GM23338 (cell line): ENCODE data around the gene CSNK1G1. TPM values are rescaled to one million over a fixed set of nuclear protein-coding genes. Genes with fewer than 3 reads are reported as not detected.

Experiments
- ATAC-seq: fragments of 200-7000 bp; cut with Tn5 transposase; 3 replicates; pipeline ENCODE4 v1.9.1; 2020
- DNase-seq: peaks from one replicate; pipeline ENCODE4 v3.0.0-alpha.2; 2015; ENCODE audit warnings: low spot score
- H2AFZ ChIP-seq: fragments of 200-600 bp; sonication (generic); 2 replicates; pipeline ENCODE4 v1.8.0; 2016; ENCODE audit warnings: antibody characterized with exemption, mild to moderate bottlenecking, moderate library complexity
- H3F3A ChIP-seq: fragments of 200-600 bp; sonication (generic); replicated peaks from 2 replicates; pipeline ENCODE4 v1.8.0; 2017; ENCODE audit warnings: antibody characterized with exemption, mixed run types, low read depth
- H3K27ac ChIP-seq: fragments of 200-600 bp; sonication (generic); 2 replicates; pipeline ENCODE4 v1.6.1; 2016; ENCODE audit warnings: low read depth
- H3K27me3 ChIP-seq: fragments of 200-600 bp; sonication (generic); 2 replicates; pipeline ENCODE4 v1.8.0; 2016; ENCODE audit warnings: mild to moderate bottlenecking, mixed run types, moderate library complexity; ENCODE audit not compliant: insufficient read depth
- H3K36me3 ChIP-seq: fragments of 200-600 bp; sonication (generic); 2 replicates; pipeline ENCODE4 v1.8.0; 2016; ENCODE audit warnings: mild to moderate bottlenecking; ENCODE audit not compliant: insufficient read depth
- H3K4me1 ChIP-seq: fragments of 200-600 bp; sonication (generic); 2 replicates; pipeline ENCODE4 v1.8.0; 2016; ENCODE audit warnings: mild to moderate bottlenecking, moderate library complexity; ENCODE audit not compliant: insufficient read depth
- H3K4me2 ChIP-seq: fragments of 200-600 bp; sonication (generic); 2 replicates; pipeline ENCODE4 v1.7.1; 2017; ENCODE audit warnings: mixed run types
- H3K4me3 ChIP-seq: fragments of 200-600 bp; sonication (generic); 2 replicates; pipeline ENCODE4 v1.6.1; 2016; ENCODE audit warnings: mixed run types
- H3K79me2 ChIP-seq: fragments of 200-600 bp; sonication (generic); replicated peaks from 2 replicates; pipeline ENCODE4 v1.8.0; 2017; ENCODE audit warnings: mild to moderate bottlenecking; ENCODE audit not compliant: insufficient read depth
- H3K9me2 ChIP-seq: fragments of 200-600 bp; sonication (generic); 2 replicates; pipeline ENCODE4 v1.8.0; 2017; ENCODE audit not compliant: insufficient read depth
- H4K20me1 ChIP-seq: fragments of 200-600 bp; sonication (generic); replicated peaks from 2 replicates; pipeline ENCODE4 v1.8.0; 2017; ENCODE audit warnings: mild to moderate bottlenecking; ENCODE audit not compliant: insufficient read depth
- H3K27ac Mint-ChIP-seq: 2 replicates; pipeline ENCODE4 v1.8.0; 2020; ENCODE audit warnings: inconsistent platforms, mild to moderate bottlenecking, moderate library complexity, mixed read lengths
- H3K27me3 Mint-ChIP-seq: 3 replicates; pipeline ENCODE4 v1.8.0; 2022; ENCODE audit warnings: low read depth, mild to moderate bottlenecking, moderate library complexity, mixed read lengths, inconsistent platforms; ENCODE audit not compliant: insufficient read depth, poor library complexity
- H3K36me3 Mint-ChIP-seq: 3 replicates; pipeline ENCODE4 v1.8.0; 2021; ENCODE audit warnings: low read depth, mild to moderate bottlenecking, inconsistent platforms, moderate library complexity, mixed read lengths
- H3K4me1 Mint-ChIP-seq: 3 replicates; pipeline ENCODE4 v1.8.0; 2020; ENCODE audit warnings: mild to moderate bottlenecking, inconsistent platforms, mixed read lengths
- H3K4me3 Mint-ChIP-seq: 3 replicates; pipeline ENCODE4 v1.8.0; 2021; ENCODE audit warnings: moderate library complexity, mild to moderate bottlenecking, inconsistent platforms, mixed read lengths
- H3K9me3 Mint-ChIP-seq: 3 replicates; pipeline ENCODE4 v1.8.0; 2020; ENCODE audit warnings: moderate library complexity, mild to moderate bottlenecking, inconsistent platforms, mixed read lengths
- EZH2 ChIP-seq: fragments of 200-600 bp; sonication (generic); IDR thresholded peaks from one replicate; pipeline ENCODE4 v1.8.0; 2017; ENCODE audit warnings: antibody characterized with exemption, mild to moderate bottlenecking, low read depth; ENCODE audit not compliant: unreplicated experiment
- EZH2phosphoT487 ChIP-seq: fragments of 200-600 bp; sonication (generic); IDR thresholded peaks from one replicate; pipeline ENCODE4 v1.8.1; 2018; ENCODE audit warnings: antibody characterized with exemption; ENCODE audit not compliant: unreplicated experiment
- JUNB ChIP-seq: IDR thresholded peaks from one replicate; pipeline ENCODE4 v1.6.1; 2016; ENCODE audit warnings: antibody characterized with exemption; ENCODE audit not compliant: unreplicated experiment
- STAT1 ChIP-seq: IDR thresholded peaks from one replicate; pipeline ENCODE4 v1.6.1; 2016; ENCODE audit warnings: antibody characterized with exemption; ENCODE audit not compliant: unreplicated experiment
- ZNF114 ChIP-seq: fragments of 250-450 bp; sonication (Bioruptor Pico); IDR thresholded peaks from 2 replicates; pipeline ENCODE4 v1.5.0; 2020; ENCODE audit warnings: mild to moderate bottlenecking, moderate library complexity
- ZNF331 ChIP-seq: fragments of 250-450 bp; sonication (Bioruptor Pico); IDR thresholded peaks from 2 replicates; pipeline ENCODE4 v1.5.0; 2020; ENCODE audit warnings: low read depth, mild to moderate bottlenecking, moderate library complexity
- polyA plus RNA-seq: library from polyadenylated mRNA; unstranded; fragments of >200 nt; fragmentation: Nextera tagmentation; extraction: Ambion mirVana; gene quantifications from 2 replicates; pipeline ENCODE4 v1.2.1, GENCODE V29; 2016
- total RNA-seq: library from RNA; depleted of rRNA; stranded (reverse); fragments of >200 nt; shearing (Covaris generic); gene quantifications from 2 replicates; pipeline ENCODE4 v1.2.3, GENCODE V29; 2014
- TF ChIP-seq, protein P1 (sequence below): IDR thresholded peaks from one replicate; pipeline ENCODE4 v1.6.1; 2018; ENCODE audit warnings: antibody characterized with exemption; ENCODE audit not compliant: unreplicated experiment
- TF ChIP-seq, protein P2 (sequence below), 2 experiments: fragments of 200-600 bp in 1 of 2; sonication (generic) in 1 of 2; conservative IDR thresholded peaks; 2 replicates each; pipeline versions ENCODE4 v1.5.1 to v1.6.1; 2016 to 2017; ENCODE audit warnings: antibody characterized with exemption in 2 of 2, low read depth in 2 of 2, mild to moderate bottlenecking in 2 of 2, moderate library complexity in 1 of 2

The CSNK1G1 gene
- total and polyA plus RNA-seq, 2 experiments from 2014 or later, result 9.3 to 13.4 TPM

DNA sequence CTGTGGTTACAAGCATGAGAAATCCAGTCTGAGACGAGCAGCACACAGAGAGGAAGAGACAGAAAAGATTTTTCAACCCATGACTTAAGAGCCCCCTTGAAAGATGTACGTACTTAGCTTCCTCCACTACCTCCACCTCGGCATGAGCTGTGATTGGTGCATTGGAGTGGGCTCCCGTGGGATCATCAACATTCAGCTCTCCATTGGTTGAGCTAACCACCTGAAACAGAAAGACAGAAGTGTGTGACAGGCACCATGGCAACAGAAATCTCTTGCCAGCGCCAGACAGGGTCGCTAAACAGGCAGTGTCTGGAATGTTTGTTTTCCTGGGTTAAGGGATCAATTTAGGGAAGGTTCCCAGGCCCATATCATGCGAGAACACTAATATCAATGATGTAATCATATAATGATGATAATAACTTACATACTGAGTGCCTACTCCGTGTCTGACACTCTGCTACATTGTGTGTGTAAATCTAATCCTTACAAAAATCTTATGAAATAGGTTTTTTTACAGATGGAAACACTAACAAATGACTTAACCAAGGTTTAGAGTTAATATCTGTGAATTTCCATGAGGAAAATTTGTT is 175.6 kb downstream of the CSNK1G1 start (continued):
- TF ChIP-seq, protein P1, sequence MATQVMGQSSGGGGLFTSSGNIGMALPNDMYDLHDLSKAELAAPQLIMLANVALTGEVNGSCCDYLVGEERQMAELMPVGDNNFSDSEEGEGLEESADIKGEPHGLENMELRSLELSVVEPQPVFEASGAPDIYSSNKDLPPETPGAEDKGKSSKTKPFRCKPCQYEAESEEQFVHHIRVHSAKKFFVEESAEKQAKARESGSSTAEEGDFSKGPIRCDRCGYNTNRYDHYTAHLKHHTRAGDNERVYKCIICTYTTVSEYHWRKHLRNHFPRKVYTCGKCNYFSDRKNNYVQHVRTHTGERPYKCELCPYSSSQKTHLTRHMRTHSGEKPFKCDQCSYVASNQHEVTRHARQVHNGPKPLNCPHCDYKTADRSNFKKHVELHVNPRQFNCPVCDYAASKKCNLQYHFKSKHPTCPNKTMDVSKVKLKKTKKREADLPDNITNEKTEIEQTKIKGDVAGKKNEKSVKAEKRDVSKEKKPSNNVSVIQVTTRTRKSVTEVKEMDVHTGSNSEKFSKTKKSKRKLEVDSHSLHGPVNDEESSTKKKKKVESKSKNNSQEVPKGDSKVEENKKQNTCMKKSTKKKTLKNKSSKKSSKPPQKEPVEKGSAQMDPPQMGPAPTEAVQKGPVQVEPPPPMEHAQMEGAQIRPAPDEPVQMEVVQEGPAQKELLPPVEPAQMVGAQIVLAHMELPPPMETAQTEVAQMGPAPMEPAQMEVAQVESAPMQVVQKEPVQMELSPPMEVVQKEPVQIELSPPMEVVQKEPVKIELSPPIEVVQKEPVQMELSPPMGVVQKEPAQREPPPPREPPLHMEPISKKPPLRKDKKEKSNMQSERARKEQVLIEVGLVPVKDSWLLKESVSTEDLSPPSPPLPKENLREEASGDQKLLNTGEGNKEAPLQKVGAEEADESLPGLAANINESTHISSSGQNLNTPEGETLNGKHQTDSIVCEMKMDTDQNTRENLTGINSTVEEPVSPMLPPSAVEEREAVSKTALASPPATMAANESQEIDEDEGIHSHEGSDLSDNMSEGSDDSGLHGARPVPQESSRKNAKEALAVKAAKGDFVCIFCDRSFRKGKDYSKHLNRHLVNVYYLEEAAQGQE, result no peak
- TF ChIP-seq EZH2, result no peak
- TF ChIP-seq, protein P2, sequence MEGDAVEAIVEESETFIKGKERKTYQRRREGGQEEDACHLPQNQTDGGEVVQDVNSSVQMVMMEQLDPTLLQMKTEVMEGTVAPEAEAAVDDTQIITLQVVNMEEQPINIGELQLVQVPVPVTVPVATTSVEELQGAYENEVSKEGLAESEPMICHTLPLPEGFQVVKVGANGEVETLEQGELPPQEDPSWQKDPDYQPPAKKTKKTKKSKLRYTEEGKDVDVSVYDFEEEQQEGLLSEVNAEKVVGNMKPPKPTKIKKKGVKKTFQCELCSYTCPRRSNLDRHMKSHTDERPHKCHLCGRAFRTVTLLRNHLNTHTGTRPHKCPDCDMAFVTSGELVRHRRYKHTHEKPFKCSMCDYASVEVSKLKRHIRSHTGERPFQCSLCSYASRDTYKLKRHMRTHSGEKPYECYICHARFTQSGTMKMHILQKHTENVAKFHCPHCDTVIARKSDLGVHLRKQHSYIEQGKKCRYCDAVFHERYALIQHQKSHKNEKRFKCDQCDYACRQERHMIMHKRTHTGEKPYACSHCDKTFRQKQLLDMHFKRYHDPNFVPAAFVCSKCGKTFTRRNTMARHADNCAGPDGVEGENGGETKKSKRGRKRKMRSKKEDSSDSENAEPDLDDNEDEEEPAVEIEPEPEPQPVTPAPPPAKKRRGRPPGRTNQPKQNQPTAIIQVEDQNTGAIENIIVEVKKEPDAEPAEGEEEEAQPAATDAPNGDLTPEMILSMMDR (conservative IDR thresholded peaks at IDR 0.05; ENCODE audit: low read depth in 2 of 2), result no peak
- no peak for TF ChIP-seq ZNF331 (CRISPR knock-in tag)
- no peak for TF ChIP-seq EZH2phosphoT487
- TF ChIP-seq STAT1, result no peak

DNA sequence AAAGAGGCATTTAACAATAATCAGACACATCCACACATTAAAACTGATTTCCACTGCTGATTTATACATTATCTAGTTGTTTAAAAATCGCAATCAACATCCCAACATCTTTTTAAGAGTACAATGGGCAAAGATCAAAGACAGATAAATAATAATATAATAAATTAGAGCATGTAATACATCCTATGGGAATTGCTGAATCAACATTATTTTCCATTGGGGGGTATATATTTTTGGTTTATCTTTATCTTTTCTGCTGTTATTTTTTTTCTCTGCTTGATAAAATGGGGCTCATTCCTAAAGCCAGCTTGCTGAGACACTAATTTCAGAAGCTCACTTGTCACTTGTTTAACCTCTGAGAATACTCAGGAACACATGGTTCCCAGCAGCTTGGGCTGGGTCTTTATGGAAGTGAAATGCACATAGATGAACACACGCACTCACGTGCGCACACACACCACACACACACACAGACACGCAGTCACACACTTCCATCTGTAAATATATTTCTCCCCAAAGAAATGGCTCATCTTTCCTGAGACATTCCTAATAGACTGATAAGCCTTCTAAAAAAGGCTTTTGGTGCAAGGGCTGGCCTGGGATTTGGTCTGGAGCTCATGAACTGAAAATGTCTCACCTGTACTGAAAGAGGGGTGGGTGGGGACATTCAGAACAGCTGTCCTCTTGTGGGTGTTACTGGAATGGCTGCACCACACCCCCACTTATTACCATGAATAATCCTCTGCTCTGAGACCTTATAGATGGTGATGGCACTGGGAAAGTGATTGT is 189.7 kb downstream of the CSNK1G1 start:
- H2AFZ ChIP-seq, result no peak overlapping the region
- H3K9me2 ChIP-seq, result no peaks in the 10 kb centered on the region
- Mint-ChIP-seq H3K36me3 (peaks cover 12% of the 10 kb centered on the region), H3K9me3 (no peaks in the 10 kb centered on the region), H3K27me3 (peaks cover 6% of the 10 kb centered on the region), H3K4me1 (peaks cover 24% of the 10 kb centered on the region), H3K27ac (no peak overlapping the region; the same call in 1 of the 2 replicates), H3K4me3 (no peak overlapping the region)
- no peak overlapping the region for H3K4me3 ChIP-seq
- DNase-seq (peak; percentile 12), ATAC-seq (no peak)
- H3K79me2 ChIP-seq, result peaks cover 12% of the 10 kb centered on the region
- no peaks in the 10 kb centered on the region for H3K27me3 ChIP-seq
- H3K36me3 ChIP-seq, result no peaks in the 10 kb centered on the region
- H3K4me2 ChIP-seq, result no peak overlapping the region
- peaks cover 25% of the 10 kb centered on the region for H3K4me1 ChIP-seq
- peaks cover 14% of the 10 kb centered on the region; the same call in 1 of the 2 replicates for H3F3A ChIP-seq
- no peak overlapping the region for H3K27ac ChIP-seq
- 0 out of 2 replicates have a peak, but pooled peaks cover 7% of the 10 kb centered on the region for H4K20me1 ChIP-seq
- TF ChIP-seq JUNB, result no peak
- no peak for TF ChIP-seq EZH2
- TF ChIP-seq, protein P1, result no peak
- TF ChIP-seq ZNF114 (CRISPR knock-in tag), result no peak
